H1 (cell line): Measurements from ENCODE around the gene C1orf116. TPM values are rescaled to one million over a fixed set of nuclear protein-coding genes. Genes with fewer than 3 reads are reported as not detected.

Experiments
- CTCF ChIA-PET: fragments of 300-600 bp; sonication (Branson Sonifier 250); formaldehyde crosslinking; loops from one replicate; lab custom pipeline; 2021; ENCODE audit not compliant: partially characterized antibody; lab: Charles Lee
- POLR2A ChIA-PET: fragments of 300-600 bp; sonication (Branson Sonifier 250); formaldehyde crosslinking; loops from one replicate; lab custom pipeline; 2021; ENCODE audit warnings: inconsistent platforms; ENCODE audit not compliant: partially characterized antibody; lab: Charles Lee
- DNase-seq, 2 experiments: peaks; one replicate each; pipeline versions ENCODE4 v3.0.0 to v3.0.0-alpha.2; 2010 to 2022; ENCODE audit warnings: low spot score in 2 of 2, low read depth in 1 of 2, mixed read lengths in 1 of 2
- FAIRE-seq: peaks from 2 replicates; lab custom pipeline; 2011; peaks lifted over from hg19 to GRCh38; lab: Jason Lieb, UNC
- H2AFZ ChIP-seq: 2 replicates; pipeline ENCODE4 v1.8.1; 2012; ENCODE audit warnings: low read length, inconsistent platforms
- H2AK5ac ChIP-seq: 2 replicates; pipeline ENCODE4 v1.6.1; 2013; ENCODE audit warnings: low read depth, low read length
- H2BK120ac ChIP-seq: replicated peaks from 2 replicates; pipeline ENCODE3; 2013; ENCODE audit warnings: low read depth, low read length, inconsistent platforms
- H2BK12ac ChIP-seq: 2 replicates; pipeline ENCODE4 v1.6.1; 2013; ENCODE audit warnings: low read depth, low read length
- H2BK15ac ChIP-seq: 2 replicates; pipeline ENCODE4 v1.6.1; 2013; ENCODE audit warnings: low read length
- H2BK20ac ChIP-seq: 2 replicates; pipeline ENCODE4 v1.6.1; 2013; ENCODE audit warnings: low read length
- H2BK5ac ChIP-seq: 2 replicates; pipeline ENCODE4 v1.6.1; 2013; ENCODE audit warnings: low read depth, low read length
- H3K14ac ChIP-seq: 2 replicates; pipeline ENCODE4 v1.6.1; 2013; ENCODE audit warnings: inconsistent platforms; ENCODE audit not compliant: insufficient read length
- H3K18ac ChIP-seq: 2 replicates; pipeline ENCODE4 v1.6.1; 2013; ENCODE audit warnings: low read length; ENCODE audit errors: extremely low read depth
- H3K23ac ChIP-seq: 2 replicates; pipeline ENCODE4 v1.6.1; 2013; ENCODE audit warnings: inconsistent platforms; ENCODE audit not compliant: insufficient read length
- H3K23me2 ChIP-seq: 2 replicates; pipeline ENCODE4 v1.6.1; 2013; ENCODE audit warnings: low read depth, low read length
- H3K27ac ChIP-seq: 2 replicates; pipeline ENCODE4 v1.6.1; 2011; ENCODE audit warnings: low read depth, low read length, inconsistent platforms
- H3K27me3 ChIP-seq, 4 experiments: replicated peaks in 1 of 4; 1 replicate in 1 of 4; 2 replicates in 3 of 4; pipeline versions ENCODE4 v1.6.1 to v1.8.1; 2011 to 2013; ENCODE audit warnings: low read length in 3 of 4, mild to moderate bottlenecking in 3 of 4, inconsistent platforms in 2 of 4, mixed read lengths in 2 of 4, moderate library complexity in 1 of 4; ENCODE audit not compliant: control insufficient read depth in 3 of 4, insufficient read depth in 3 of 4; ENCODE audit errors: extremely low read depth in 1 of 4
- H3K36me3 ChIP-seq, 4 experiments: 2 replicates each; pipeline versions ENCODE4 v1.6.1 to v1.8.1; 2011 to 2013; ENCODE audit warnings: mild to moderate bottlenecking in 4 of 4, low read length in 3 of 4, moderate library complexity in 2 of 4, control low read depth in 1 of 4, inconsistent platforms in 1 of 4; ENCODE audit not compliant: insufficient read depth in 4 of 4, control insufficient read depth in 2 of 4
- H3K4ac ChIP-seq: replicated peaks from 2 replicates; pipeline ENCODE3; 2013; ENCODE audit warnings: low read length, low read depth, mixed read lengths, inconsistent platforms; ENCODE audit not compliant: insufficient read length
- H3K4me1 ChIP-seq, 4 experiments: replicated peaks in 1 of 4; 1 replicate in 1 of 4; 2 replicates in 3 of 4; pipeline versions ENCODE4 v1.6.1 to v1.8.1; 2011 to 2013; ENCODE audit warnings: low read length in 3 of 4, inconsistent platforms in 2 of 4, mixed read lengths in 1 of 4; ENCODE audit not compliant: insufficient read depth in 4 of 4, control insufficient read depth in 3 of 4
- H3K4me2 ChIP-seq, 2 experiments: 2 replicates each; pipeline versions ENCODE4 v1.6.1 to v1.8.1; 2011 to 2013; ENCODE audit warnings: low read depth in 2 of 2, low read length in 2 of 2, control low read depth in 1 of 2, inconsistent platforms in 1 of 2, mild to moderate bottlenecking in 1 of 2; ENCODE audit not compliant: insufficient read depth in 1 of 2
- H3K4me3 ChIP-seq, 4 experiments: fragments of 200-600, 300-600 bp in 1 of 4; sonication (generic), shearing (Covaris generic), sonication (Bioruptor Twin) in 1 of 4; 2 replicates each; pipeline versions ENCODE4 v1.5.1 to v1.8.1; 2011 to 2016; ENCODE audit warnings: low read length in 4 of 4, low read depth in 3 of 4, control low read depth in 2 of 4, inconsistent platforms in 2 of 4, mild to moderate bottlenecking in 2 of 4, mixed read lengths in 1 of 4, moderate library complexity in 1 of 4; ENCODE audit not compliant: insufficient read depth in 2 of 4; ENCODE audit errors: extremely low read depth in 1 of 4
- H3K56ac ChIP-seq: replicated peaks from 2 replicates; pipeline ENCODE3; 2013; ENCODE audit warnings: low read depth, mild to moderate bottlenecking, mixed read lengths, low read length, inconsistent platforms; ENCODE audit not compliant: insufficient read length
- H3K79me1 ChIP-seq: 2 replicates; pipeline ENCODE4 v1.6.1; 2013; ENCODE audit warnings: low read depth, low read length, control low read depth
- H3K79me2 ChIP-seq, 2 experiments: 2 replicates each; pipeline versions ENCODE4 v1.6.1 to v1.8.1; 2012 to 2013; ENCODE audit warnings: low read length in 2 of 2, mild to moderate bottlenecking in 2 of 2, inconsistent platforms in 1 of 2; ENCODE audit not compliant: insufficient read depth in 2 of 2, control insufficient read depth in 1 of 2
- H3K9ac ChIP-seq, 4 experiments: replicated peaks in 1 of 4; 1 replicate in 1 of 4; 2 replicates in 3 of 4; pipeline versions ENCODE4 v1.6.1 to v1.8.1; 2011 to 2013; ENCODE audit warnings: low read depth in 3 of 4, low read length in 3 of 4, control low read depth in 2 of 4, mild to moderate bottlenecking in 2 of 4, moderate library complexity in 2 of 4, inconsistent platforms in 1 of 4; ENCODE audit errors: extremely low read depth in 1 of 4
- H3K9me3 ChIP-seq, 2 experiments: 2 replicates each; pipeline versions ENCODE4 v1.6.1 to v1.8.1; 2012 to 2013; ENCODE audit warnings: mild to moderate bottlenecking in 2 of 2, moderate library complexity in 2 of 2, control low read depth in 1 of 2, inconsistent platforms in 1 of 2, low read depth in 1 of 2, low read length in 1 of 2, mixed read lengths in 1 of 2; ENCODE audit not compliant: insufficient read depth in 2 of 2
- H4K20me1 ChIP-seq, 2 experiments: replicated peaks in 1 of 2; 2 replicates each; pipeline versions ENCODE3 to v1.8.1; 2011 to 2013; ENCODE audit warnings: inconsistent platforms in 2 of 2, low read length in 2 of 2, mild to moderate bottlenecking in 1 of 2; ENCODE audit not compliant: insufficient read depth in 2 of 2, control insufficient read depth in 1 of 2
- H4K5ac ChIP-seq: 2 replicates; pipeline ENCODE4 v1.6.1; 2013; ENCODE audit warnings: low read length, low read depth, mixed read lengths, inconsistent platforms; ENCODE audit not compliant: insufficient read length
- H4K8ac ChIP-seq: 2 replicates; pipeline ENCODE4 v1.8.0; 2013; ENCODE audit warnings: mild to moderate bottlenecking, moderate library complexity, low read length, inconsistent platforms; ENCODE audit not compliant: insufficient read depth; ENCODE audit errors: extremely low read depth
- H4K91ac ChIP-seq: replicated peaks from 2 replicates; pipeline ENCODE3; 2013; ENCODE audit warnings: low read length, mixed read lengths, inconsistent platforms; ENCODE audit not compliant: insufficient read length
- ATF2 ChIP-seq: IDR thresholded peaks from 2 replicates; pipeline ENCODE4 v1.6.1; 2012; ENCODE audit warnings: low read length, inconsistent platforms
- CBX5 ChIP-seq: fragments of 300-800, 300-1000 bp; sonication (generic); IDR thresholded peaks from 2 replicates; pipeline ENCODE4 v1.7.1; 2016; ENCODE audit warnings: antibody characterized with exemption, low read length, low read depth
- KDM5A ChIP-seq: fragments of 200-600 bp; IDR thresholded peaks from 2 replicates; pipeline ENCODE4 v1.7.1; 2012; ENCODE audit warnings: mild to moderate bottlenecking, low read length, inconsistent platforms, mixed read lengths
- RFX5 ChIP-seq: IDR thresholded peaks from 2 replicates; pipeline ENCODE4 v1.6.1; 2011; ENCODE audit warnings: low read depth, low read length, improper control_type of control experiment, borderline replicate concordance
- TAF7 ChIP-seq: optimal IDR thresholded peaks from 2 replicates; pipeline ENCODE3; 2011; ENCODE audit warnings: low read depth, mild to moderate bottlenecking, inconsistent platforms, low read length, moderate library complexity, borderline replicate concordance
- YY1 ChIP-seq: IDR thresholded peaks from 2 replicates; pipeline ENCODE4 v1.6.1; 2011; ENCODE audit warnings: low read depth, mild to moderate bottlenecking, low read length
- WGBS, 2 experiments: shearing (Covaris generic) in 1 of 2; methylation state at CpG; one replicate each; pipeline versions ENCODE4 v1.1.6 to v1.1.7; 2013 to 2015; ENCODE audit warnings: low lambda C conversion rate in 2 of 2, mixed read lengths in 2 of 2, inconsistent platforms in 1 of 2, low coverage in 1 of 2, missing lambda C conversion rate in 1 of 2; ENCODE audit not compliant: insufficient replicate concordance in 2 of 2, insufficient coverage in 1 of 2, insufficient read length in 1 of 2; ENCODE audit errors: extremely low coverage in 1 of 2, missing lambda C conversion rate in 1 of 2; 5-methylcytosine and 5-hydroxymethylcytosine counted together
- polyA plus RNA-seq, 7 experiments: library from polyadenylated mRNA; depleted of rRNA in 3 of 7; stranded (reverse) in 5 of 7; unstranded in 2 of 7; fragments of >200 nt in 5 of 7; fragments of 200-250 nt in 2 of 7; gene quantifications; 1 replicate in 5 of 7; 2 replicates in 1 of 7; 4 replicates in 1 of 7; pipeline versions ENCODE4 v1.2.1 to v1.2.3, GENCODE V29; 2011 to 2013; ENCODE audit warnings: missing spikeins in 2 of 7, mixed read lengths in 2 of 7
- total RNA-seq: library from RNA; stranded (reverse); fragmentation: NEBNext Ultra II Directional; extraction: Animal tissue kit (Norgen Biotek cat#: 25700); gene quantifications from 2 replicates; pipeline ENCODE4 v1.2.1, GENCODE V29; 2021
- TF ChIP-seq, protein P1 (sequence below): IDR thresholded peaks from 2 replicates; pipeline ENCODE4 v1.6.1; 2012; ENCODE audit warnings: inconsistent platforms

The C1orf116 gene
- total and polyA plus RNA-seq, 2 of the 8 experiments (the other 6 are each of a cell fraction or from before 2014, with no cell fraction given): 2.2 to 3.9 TPM

- Histone ChIP-seq H3K27ac (no peak overlapping the region), H4K5ac (no peak overlapping the region), H3K4me3 (no peak overlapping the region), H3K9ac (no peak overlapping the region), H2BK5ac (no peak overlapping the region), H3K18ac (no peak overlapping the region), H2BK120ac (no peak overlapping the region), H3K23me2 (no peaks in the 10 kb centered on the region), H2BK12ac (no peak overlapping the region)
- CTCF ChIA-PET: interaction anchor here (0.8 to 10.5 kb wide), 6 partner anchors 11 to 296 kb away, joined by 3 to 122 read pairs (median 6); partner anchors contain the start of gene YOD1
- no peak for DNase-seq
- FAIRE-seq: no peak
- TF ChIP-seq TAF7 (no peak), YY1 (no peak), RFX5 (no peak), ATF2 (no peak), CBX5 (no peak), KDM5A (no peak)
- TF ChIP-seq, protein P1, sequence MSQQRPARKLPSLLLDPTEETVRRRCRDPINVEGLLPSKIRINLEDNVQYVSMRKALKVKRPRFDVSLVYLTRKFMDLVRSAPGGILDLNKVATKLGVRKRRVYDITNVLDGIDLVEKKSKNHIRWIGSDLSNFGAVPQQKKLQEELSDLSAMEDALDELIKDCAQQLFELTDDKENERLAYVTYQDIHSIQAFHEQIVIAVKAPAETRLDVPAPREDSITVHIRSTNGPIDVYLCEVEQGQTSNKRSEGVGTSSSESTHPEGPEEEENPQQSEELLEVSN: no peak
- TF ChIP-seq, all 59 proteins: peak for 0
- H3K56ac ChIP-seq: no peak overlapping the region
- H3K79me2 ChIP-seq: no peaks in the 10 kb centered on the region
- no peak overlapping the region for H4K91ac ChIP-seq
- no peak overlapping the region for H2AK5ac ChIP-seq
- H3K4ac ChIP-seq: no peak overlapping the region
- POLR2A ChIA-PET: interaction anchor here (1.1 kb wide), 1 partner anchor 7 kb away, joined by 3 read pairs; no protein-coding TSS in a partner anchor
- H2BK15ac ChIP-seq: no peak overlapping the region
- H3K79me1 ChIP-seq: no peaks in the 10 kb centered on the region
- peak overlapping the region; percentile 29; the same call in 1 of the 2 replicates for H4K8ac ChIP-seq
- H3K23ac ChIP-seq: no peak overlapping the region
- H3K36me3 ChIP-seq: peaks cover 0 to 2% (median 0%) of the 10 kb centered on the region in 4 experiments; a peak in 2 of 8 replicates
- H3K27me3 ChIP-seq: no peaks in the 10 kb centered on the region
- H2BK20ac ChIP-seq: no peak overlapping the region
- no peak overlapping the region for H2AFZ ChIP-seq
- no peak overlapping the region for H3K4me2 ChIP-seq
- no peaks in the 10 kb centered on the region for H4K20me1 ChIP-seq
- H3K9me3 ChIP-seq: no peaks in the 10 kb centered on the region
- 80% methylated on average over 8 of the region's 8 CpGs; no CpG with 5 or more reads in 1 of the 2 experiments for WGBS, 2 experiments
- H3K14ac ChIP-seq: no peak overlapping the region
- H3K4me1 ChIP-seq: peaks cover 3 to 11% (median 5%) of the 10 kb centered on the region in 4 experiments; a peak in 6 of 7 replicates
Measured at GRCh38 chr1:207022996-207023679, 9.4 kb downstream of the C1orf116 start.
